PC-3 (cell line): Measurements from ENCODE around the gene OR2J1.

Source experiments
- EZH2phosphoT487 ChIP-seq: fragments of 300-600 bp; sonication (generic); IDR thresholded peaks from 2 replicates; pipeline ENCODE4 v1.6.1; 2018; ENCODE audit warnings: mild to moderate bottlenecking, antibody characterized with exemption, low read length, borderline replicate concordance
- TF ChIP-seq, protein P1 (sequence below): fragments of 300-600 bp; sonication (generic); conservative IDR thresholded peaks from 2 replicates; pipeline ENCODE4 v1.5.1; 2017; ENCODE audit warnings: antibody characterized with exemption, low read depth, mild to moderate bottlenecking, low read length

DNA sequence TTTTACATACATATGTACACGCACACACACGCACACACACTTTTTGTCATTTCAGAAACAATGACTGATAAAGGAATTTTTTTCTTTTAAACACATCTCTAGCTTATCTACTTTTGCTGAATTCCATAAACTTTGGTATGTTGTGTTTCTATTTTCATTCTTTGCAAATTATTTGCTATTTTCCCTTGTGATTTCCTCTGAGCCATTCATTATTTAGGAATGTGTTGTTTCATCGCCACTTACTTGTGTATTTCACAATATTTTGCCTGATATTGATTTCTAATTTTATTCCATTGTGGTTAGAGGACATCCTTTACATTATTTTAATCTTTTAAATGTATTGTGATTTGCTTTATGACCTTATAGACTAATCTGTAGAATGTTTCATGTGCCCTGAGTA is 47.8 kb downstream of the OR2J1 start:
- TF ChIP-seq, protein P1, sequence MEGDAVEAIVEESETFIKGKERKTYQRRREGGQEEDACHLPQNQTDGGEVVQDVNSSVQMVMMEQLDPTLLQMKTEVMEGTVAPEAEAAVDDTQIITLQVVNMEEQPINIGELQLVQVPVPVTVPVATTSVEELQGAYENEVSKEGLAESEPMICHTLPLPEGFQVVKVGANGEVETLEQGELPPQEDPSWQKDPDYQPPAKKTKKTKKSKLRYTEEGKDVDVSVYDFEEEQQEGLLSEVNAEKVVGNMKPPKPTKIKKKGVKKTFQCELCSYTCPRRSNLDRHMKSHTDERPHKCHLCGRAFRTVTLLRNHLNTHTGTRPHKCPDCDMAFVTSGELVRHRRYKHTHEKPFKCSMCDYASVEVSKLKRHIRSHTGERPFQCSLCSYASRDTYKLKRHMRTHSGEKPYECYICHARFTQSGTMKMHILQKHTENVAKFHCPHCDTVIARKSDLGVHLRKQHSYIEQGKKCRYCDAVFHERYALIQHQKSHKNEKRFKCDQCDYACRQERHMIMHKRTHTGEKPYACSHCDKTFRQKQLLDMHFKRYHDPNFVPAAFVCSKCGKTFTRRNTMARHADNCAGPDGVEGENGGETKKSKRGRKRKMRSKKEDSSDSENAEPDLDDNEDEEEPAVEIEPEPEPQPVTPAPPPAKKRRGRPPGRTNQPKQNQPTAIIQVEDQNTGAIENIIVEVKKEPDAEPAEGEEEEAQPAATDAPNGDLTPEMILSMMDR: no peak
- no peak for TF ChIP-seq EZH2phosphoT487
